Activated naive CD4-positive, alpha-beta T cell treated with anti-CD3 and anti-CD28 coated beads, Interleukin-2, amount 50 U/mL, for 72 hours (primary cell): Measurements from ENCODE around the gene OTOL1. TPM values are rescaled to one million over a fixed set of nuclear protein-coding genes. Genes with fewer than 3 reads are reported as not detected.
"Not testable (repeated sequence)": the region's sequence is repeated elsewhere in the genome, so short reads cannot be mapped to it uniquely, and the experiment has no call there.

Source experiments
- ATAC-seq, 2 donors: fragments of 150-1000 bp; cut with Tn5 transposase; 2 replicates each; pipeline ENCODE4 v1.10.0; 2021; ENCODE audit warnings: mild to moderate bottlenecking in 2 of 2, moderate library complexity in 2 of 2
- DNase-seq, 2 donors: peaks; one replicate each; pipeline ENCODE4 v3.0.0; 2021 to 2022; ENCODE audit warnings: low spot score in 2 of 2
- H3K27ac Mint-ChIP-seq, 2 donors: one replicate each; pipeline ENCODE4 v1.8.0; 2022; ENCODE audit warnings: mild to moderate bottlenecking in 2 of 2, mixed read lengths in 2 of 2
- H3K36me3 Mint-ChIP-seq, 2 donors: one replicate each; pipeline ENCODE4 v1.8.0; 2022; ENCODE audit warnings: mixed read lengths in 2 of 2
- H3K9me3 Mint-ChIP-seq, 2 donors: one replicate each; pipeline ENCODE4 v1.8.0; 2022; ENCODE audit warnings: mixed read lengths in 2 of 2
- total RNA-seq, 2 donors: library from RNA; stranded (reverse); gene quantifications; one replicate each; pipeline ENCODE4 v1.2.3, GENCODE V29; 2022

Gene OTOL1
- not detected for total RNA-seq

GRCh38 chr3:161496508-161496907, at the start of gene OTOL1:
TSS of gene OTOL1 (plus strand) at chr3:161496808. CDS start at chr3:161496808, 0 bp downstream.
- Mint-ChIP-seq H3K9me3 (peaks cover 6 to 8% of the 10 kb centered on the region in 2 donors), H3K27ac (no peak within 1 kb of the TSS), H3K36me3 (peaks cover 0 to 6% of the 10 kb centered on the region in 2 donors)
- ATAC-seq: no peak
- DNase-seq: no peak

DNA sequence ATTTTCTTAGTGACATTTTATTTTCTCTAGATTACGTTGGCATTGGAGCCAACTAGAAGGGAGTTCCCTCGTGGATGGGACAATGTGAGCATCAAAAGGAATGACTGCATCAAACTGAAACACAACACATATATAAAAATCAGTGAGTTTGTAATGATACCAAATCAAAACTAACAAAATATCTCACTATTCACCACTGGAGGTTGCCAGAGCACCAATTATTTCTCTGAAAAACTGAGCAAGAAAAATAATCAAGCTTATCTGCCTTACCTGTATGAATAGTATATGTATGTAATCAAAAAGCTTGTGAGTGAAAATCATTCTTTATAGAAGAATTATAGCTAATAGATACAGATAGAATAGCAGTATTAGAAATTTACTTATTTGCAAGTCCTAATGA, 46.8 kb upstream of the OTOL1 start:
- Mint-ChIP-seq H3K36me3 (no peaks in the 10 kb centered on the region), H3K27ac (no peak overlapping the region), H3K9me3 (no peaks in the 10 kb centered on the region)
- DNase-seq (no peak), ATAC-seq (no peak)

- no peaks in the 10 kb centered on the region for H3K36me3 Mint-ChIP-seq
- DNase-seq: no peak
- no peaks in the 10 kb centered on the region for H3K9me3 Mint-ChIP-seq
- no peak overlapping the region for H3K27ac Mint-ChIP-seq
- ATAC-seq: peak in 1 of 2 donors; percentile 24
These were observed 44.4 kb upstream of the OTOL1 start for GRCh38 chr3:161452179-161452578.

DNA sequence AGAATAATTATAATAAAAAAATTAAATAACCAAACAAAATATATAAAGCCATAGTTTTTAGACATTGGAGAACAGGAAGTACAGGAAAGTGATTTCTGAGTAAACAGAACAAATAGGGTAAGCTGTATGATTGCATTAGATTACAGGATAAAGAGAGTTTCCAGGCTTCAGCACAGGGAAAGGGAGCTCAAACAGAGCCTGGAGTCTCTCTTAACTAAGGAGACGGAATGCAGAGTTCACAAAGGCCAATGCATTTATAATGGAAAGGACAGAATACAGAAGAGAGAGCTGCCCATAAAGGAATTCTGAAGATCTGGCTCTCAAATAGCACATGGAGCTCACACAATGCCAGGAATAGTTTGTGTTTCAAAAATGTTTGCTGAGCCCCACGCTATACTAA, 42.0 kb upstream of the OTOL1 start:
- Mint-ChIP-seq H3K9me3 (no peaks in the 10 kb centered on the region), H3K27ac (no peak overlapping the region), H3K36me3 (no peaks in the 10 kb centered on the region)
- ATAC-seq (no peak), DNase-seq (no peak)

GRCh38 chr3:161455962-161456361, 40.6 kb upstream of the OTOL1 start:
- Mint-ChIP-seq H3K27ac (no peak overlapping the region), H3K36me3 (no peaks in the 10 kb centered on the region), H3K9me3 (no peaks in the 10 kb centered on the region)
- ATAC-seq (no peak), DNase-seq (no peak)

DNA sequence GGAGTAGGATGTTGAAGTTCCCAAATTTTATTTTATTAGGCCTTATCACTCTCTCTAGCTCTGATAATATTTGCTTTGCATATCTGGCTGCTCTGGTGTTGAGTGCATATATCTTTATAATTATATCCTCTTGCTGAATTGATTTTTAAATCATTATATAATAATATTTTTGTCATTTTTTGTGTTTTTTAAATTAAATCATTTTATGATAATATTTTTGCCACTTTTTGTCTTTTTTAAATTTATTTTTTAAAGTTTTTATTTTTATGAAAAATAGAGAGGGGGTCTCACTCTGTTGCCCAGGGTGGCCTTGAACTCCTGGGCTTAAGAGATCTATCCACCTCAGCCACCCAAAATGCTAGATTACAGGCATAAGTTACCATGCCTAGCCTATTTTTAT, 34.5 kb upstream of the OTOL1 start:
- Mint-ChIP-seq H3K9me3 (peaks cover 15 to 17% of the 10 kb centered on the region in 2 donors), H3K27ac (no peak overlapping the region), H3K36me3 (peaks cover 0 to 16% of the 10 kb centered on the region in 2 donors)
- no peak for DNase-seq
- ATAC-seq: no peak

DNA sequence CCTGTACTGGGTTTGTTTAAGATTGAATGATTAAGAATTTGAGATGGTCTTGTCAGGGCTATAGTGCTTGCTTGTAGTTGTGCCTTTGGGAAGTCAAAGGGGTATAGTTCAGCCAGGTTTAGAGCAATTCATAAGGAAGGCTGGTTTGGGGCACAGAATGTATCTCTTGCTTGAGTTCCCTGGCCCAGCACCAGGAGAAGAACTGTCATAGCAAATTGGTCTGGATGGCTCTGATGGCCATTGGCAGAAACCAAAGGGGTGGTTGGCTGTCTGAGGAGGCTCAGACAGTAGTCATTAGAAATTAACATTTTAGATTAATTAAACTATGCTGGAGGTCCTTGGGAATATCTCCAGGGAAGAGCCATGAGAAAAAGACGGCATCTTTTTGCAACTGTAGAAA, 25.4 kb upstream of the OTOL1 start:
- no peak for ATAC-seq
- no peaks in the 10 kb centered on the region for H3K9me3 Mint-ChIP-seq

DNA sequence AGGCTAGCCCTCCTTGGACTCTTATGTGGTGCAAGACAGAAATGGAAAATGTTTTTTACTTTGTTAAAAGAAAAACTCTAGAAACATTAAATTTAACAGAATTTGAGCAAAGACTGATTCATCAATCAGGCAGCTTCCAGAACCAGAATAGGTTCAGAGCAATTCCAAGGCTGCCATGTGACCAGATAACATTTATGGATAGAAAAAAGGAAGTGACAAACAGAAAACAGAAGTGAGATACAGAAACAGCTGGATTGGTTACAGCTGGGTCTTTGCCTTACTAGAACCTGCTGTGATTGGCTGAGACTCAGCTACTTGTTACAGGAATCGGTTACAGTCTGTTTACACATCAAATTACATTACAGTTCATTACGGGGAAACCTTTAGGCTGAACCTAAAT, 22.5 kb upstream of the OTOL1 start:
- H3K36me3 Mint-ChIP-seq: no peaks in the 10 kb centered on the region
- ATAC-seq (no peak), DNase-seq (no peak)
- no peaks in the 10 kb centered on the region for H3K9me3 Mint-ChIP-seq
- H3K27ac Mint-ChIP-seq: no peak overlapping the region

More for the DNA sequence above, 25.4 kb upstream of the OTOL1 start:
- H3K27ac Mint-ChIP-seq: no peak overlapping the region
- no peaks in the 10 kb centered on the region for H3K36me3 Mint-ChIP-seq
- no peak for DNase-seq

DNA sequence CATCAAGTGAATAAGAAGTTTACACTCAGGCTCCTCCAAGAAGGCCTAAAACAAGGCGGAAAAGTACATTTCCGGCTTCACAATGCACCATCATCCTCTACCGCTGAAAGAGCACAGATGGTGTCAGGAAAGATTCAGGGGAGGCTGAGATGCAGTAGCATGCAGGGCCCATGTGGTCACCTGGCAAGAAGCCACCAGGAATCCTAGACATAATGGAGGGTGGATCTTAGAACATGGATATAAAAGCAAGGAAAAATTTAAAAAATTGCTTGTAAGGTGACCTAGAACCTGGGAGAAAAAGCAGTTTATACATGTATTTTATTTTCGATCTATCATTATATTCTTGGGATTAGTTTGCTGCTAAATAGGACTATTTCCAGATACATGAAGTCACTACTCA, 21.9 kb upstream of the OTOL1 start:
- H3K27ac Mint-ChIP-seq: no peak overlapping the region
- no peaks in the 10 kb centered on the region for H3K9me3 Mint-ChIP-seq
- DNase-seq: no peak
- no peaks in the 10 kb centered on the region for H3K36me3 Mint-ChIP-seq
- ATAC-seq: no peak

DNA sequence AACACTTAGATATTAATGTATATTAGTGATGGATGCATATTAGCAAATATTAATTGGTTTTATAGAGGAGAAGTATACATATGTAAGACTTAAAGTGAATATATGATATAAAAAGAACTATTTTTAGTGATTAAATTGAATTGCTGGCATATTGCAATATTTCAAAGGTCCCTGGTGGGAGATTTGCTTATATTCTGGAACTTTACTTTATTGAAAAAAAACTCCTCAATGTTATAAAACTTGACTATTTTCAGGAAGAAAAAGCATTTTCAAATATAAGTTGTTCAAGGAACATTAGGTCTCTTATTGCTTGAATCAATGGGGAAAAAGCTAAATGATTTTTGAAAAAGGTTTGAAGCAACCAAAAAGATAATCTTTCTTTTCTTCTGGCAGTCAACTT, 21.4 kb upstream of the OTOL1 start:
- ATAC-seq: no peak
- Mint-ChIP-seq H3K9me3 (no peaks in the 10 kb centered on the region), H3K36me3 (no peaks in the 10 kb centered on the region), H3K27ac (no peak overlapping the region)
- DNase-seq: no peak

DNA sequence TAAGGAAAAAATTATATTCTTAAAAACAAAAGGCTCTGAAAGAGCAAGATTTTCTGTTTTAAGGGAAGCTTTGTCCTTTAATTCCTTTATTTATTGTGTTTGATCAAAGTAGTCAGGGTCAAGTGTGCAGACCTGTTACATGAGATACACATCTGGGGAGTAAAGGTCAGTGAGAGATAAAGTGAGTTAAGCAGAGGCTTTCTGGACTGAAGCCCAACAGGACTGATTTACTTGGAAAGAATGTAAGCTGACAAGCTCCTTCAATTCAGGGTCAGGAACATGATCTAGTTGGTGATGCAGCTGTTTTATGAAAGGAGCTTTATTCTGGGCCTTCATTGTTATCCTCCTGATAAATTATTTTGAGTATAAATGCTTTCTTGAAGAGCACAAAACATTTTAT, 20.7 kb upstream of the OTOL1 start:
- Mint-ChIP-seq H3K36me3 (no peaks in the 10 kb centered on the region), H3K27ac (no peak overlapping the region), H3K9me3 (no peaks in the 10 kb centered on the region)
- ATAC-seq (no peak), DNase-seq (no peak)

- H3K36me3 Mint-ChIP-seq: no peaks in the 10 kb centered on the region
- no peak for ATAC-seq
- no peaks in the 10 kb centered on the region for H3K9me3 Mint-ChIP-seq
- no peak overlapping the region for H3K27ac Mint-ChIP-seq
- DNase-seq: no peak
These were observed 12.4 kb upstream of the OTOL1 start for GRCh38 chr3:161484226-161484625.

DNA sequence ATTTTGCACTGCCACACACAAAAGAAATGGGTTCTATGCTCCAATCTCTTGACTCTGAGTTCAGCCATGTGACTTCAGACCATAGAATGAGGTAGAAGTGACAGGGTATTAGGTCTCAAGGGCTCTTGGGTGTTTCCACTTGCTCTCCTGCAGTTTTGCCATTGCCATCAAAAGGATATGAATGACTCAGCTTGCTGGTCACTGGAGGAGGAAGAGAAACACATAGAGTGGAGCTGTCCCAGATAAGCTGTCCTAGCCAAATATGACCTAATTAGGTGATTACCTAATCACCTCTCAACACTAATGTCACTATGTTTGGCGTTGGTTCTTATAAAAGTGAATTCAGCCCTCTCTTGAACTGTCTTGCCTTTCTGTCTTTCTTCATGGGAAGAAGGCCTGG, 8.3 kb upstream of the OTOL1 start:
- not testable (repeated sequence) for ATAC-seq, DNase-seq, H3K36me3 Mint-ChIP-seq, H3K27ac Mint-ChIP-seq, H3K9me3 Mint-ChIP-seq

- DNase-seq (no peak), ATAC-seq (no peak)
- Mint-ChIP-seq H3K27ac (no peak overlapping the region), H3K9me3 (no peaks in the 10 kb centered on the region), H3K36me3 (no peaks in the 10 kb centered on the region)
These were observed 7.2 kb upstream of the OTOL1 start for GRCh38 chr3:161489395-161489794.

GRCh38 chr3:161490845-161491244, 5.8 kb upstream of the OTOL1 start:
- not testable (repeated sequence) for DNase-seq, H3K36me3 Mint-ChIP-seq, H3K9me3 Mint-ChIP-seq, ATAC-seq, H3K27ac Mint-ChIP-seq

- Mint-ChIP-seq H3K9me3 (peaks cover 6 to 8% of the 10 kb centered on the region in 2 donors), H3K27ac (no peak overlapping the region), H3K36me3 (peaks cover 0 to 6% of the 10 kb centered on the region in 2 donors)
- DNase-seq: no peak
- no peak for ATAC-seq
These were observed 1.8 kb downstream of the OTOL1 start for GRCh38 chr3:161498259-161498921.

- DNase-seq (no peak), ATAC-seq (no peak)
- no peak overlapping the region for H3K27ac Mint-ChIP-seq
- H3K36me3 Mint-ChIP-seq: peaks cover 0 to 3% of the 10 kb centered on the region in 2 donors
- H3K9me3 Mint-ChIP-seq: peaks cover 4 to 5% of the 10 kb centered on the region in 2 donors
These were observed 3.6 kb downstream of the OTOL1 start for GRCh38 chr3:161500068-161500796.

GRCh38 chr3:161503271-161503670, 6.7 kb downstream of the OTOL1 start:
- no peak for DNase-seq
- Mint-ChIP-seq H3K36me3 (no peaks in the 10 kb centered on the region), H3K27ac (no peak overlapping the region), H3K9me3 (no peaks in the 10 kb centered on the region)
- ATAC-seq: no peak
